Endothelial cell of umbilical vein (primary cell): Measurements from ENCODE around the gene C1QTNF8. TPM values are rescaled to one million over a fixed set of nuclear protein-coding genes. Genes with fewer than 3 reads are reported as not detected.

Experiments used
- BruUV-seq: library from RNA; stranded (reverse); fragments of 400-500 nt; replicated peaks from 2 replicates; lab custom pipeline; 2021; lab: Mats Ljungman, UMichigan
- CTCF ChIA-PET: fragments of 300-600, 350-600 bp; sonication (Branson Sonifier 250); formaldehyde crosslinking; loops from one replicate; lab custom pipeline; 2021; ENCODE audit warnings: antibody characterized with exemption, inconsistent platforms; lab: Charles Lee
- POLR2A ChIA-PET: fragments of 300-600, 350-600 bp; sonication (Branson Sonifier 250); formaldehyde crosslinking; loops from one replicate; lab custom pipeline; 2021; ENCODE audit warnings: antibody characterized with exemption, inconsistent platforms; lab: Charles Lee
- DNase-seq: peaks from one replicate; pipeline ENCODE4 v3.0.0-alpha.2; 2011; ENCODE audit warnings: low read depth, low spot score
- FAIRE-seq: peaks from 2 replicates; lab custom pipeline; 2011; peaks lifted over from hg19 to GRCh38; lab: Jason Lieb, UNC
- H2AFZ ChIP-seq: 2 replicates; pipeline ENCODE4 v1.6.0; 2012; ENCODE audit warnings: low read depth, low read length, control low read depth, inconsistent platforms
- H3K27ac ChIP-seq: 2 replicates; pipeline ENCODE4 v1.5.1; 2011; ENCODE audit warnings: low read depth, mild to moderate bottlenecking, control low read depth, low read length, moderate library complexity; ENCODE audit not compliant: insufficient read depth
- H3K27me3 ChIP-seq, 2 experiments: 2 replicates each; pipeline versions ENCODE4 v1.6.0 to v1.6.1; 2011; ENCODE audit warnings: low read length in 2 of 2, mixed read lengths in 1 of 2; ENCODE audit not compliant: control insufficient read depth in 2 of 2, insufficient read depth in 2 of 2
- H3K36me3 ChIP-seq, 2 experiments: 2 replicates in 1 of 2; 3 replicates in 1 of 2; pipeline ENCODE4 v1.5.1; 2011; ENCODE audit warnings: low read length in 2 of 2, mild to moderate bottlenecking in 1 of 2, moderate library complexity in 1 of 2; ENCODE audit not compliant: control insufficient read depth in 2 of 2, insufficient read depth in 2 of 2; ENCODE audit errors: extremely low read depth in 1 of 2
- H3K4me1 ChIP-seq: 3 replicates; pipeline ENCODE4 v1.5.1; 2011; ENCODE audit warnings: mild to moderate bottlenecking, low read length; ENCODE audit not compliant: control insufficient read depth, insufficient read depth; ENCODE audit errors: extremely low read depth
- H3K4me2 ChIP-seq: 2 replicates; pipeline ENCODE4 v1.6.1; 2011; ENCODE audit warnings: low read length, control low read depth, mixed read lengths; ENCODE audit not compliant: insufficient read depth
- H3K4me3 ChIP-seq, 3 experiments: fragments of 200-600 bp in 1 of 3; sonication (generic), shearing (Covaris generic) in 1 of 3; replicated peaks in 1 of 3; 2 replicates each; pipeline ENCODE4 v1.5.1; 2011 to 2016; ENCODE audit warnings: control low read depth in 3 of 3, low read length in 3 of 3, mild to moderate bottlenecking in 2 of 3, inconsistent platforms in 1 of 3, low read depth in 1 of 3, moderate library complexity in 1 of 3; ENCODE audit not compliant: insufficient read depth in 1 of 3
- H3K79me2 ChIP-seq: 2 replicates; pipeline ENCODE4 v1.6.0; 2012; ENCODE audit warnings: low read length, inconsistent platforms; ENCODE audit not compliant: control insufficient read depth, insufficient read depth
- H3K9ac ChIP-seq: replicated peaks from 2 replicates; pipeline ENCODE3; 2011; ENCODE audit warnings: low read length, control low read depth; ENCODE audit not compliant: insufficient read depth; ENCODE audit errors: extremely low read depth
- H3K9me1 ChIP-seq: replicated peaks from 3 replicates; pipeline ENCODE4 v1.6.0; 2011; ENCODE audit warnings: mild to moderate bottlenecking, low read length; ENCODE audit not compliant: control insufficient read depth, insufficient read depth; ENCODE audit errors: extremely low read depth
- H3K9me3 ChIP-seq: replicated peaks from 2 replicates; pipeline ENCODE4 v1.5.1; 2012; ENCODE audit warnings: low read length, inconsistent platforms; ENCODE audit not compliant: control insufficient read depth, insufficient read depth
- H4K20me1 ChIP-seq: replicated peaks from 2 replicates; pipeline ENCODE3; 2011; ENCODE audit warnings: mild to moderate bottlenecking, low read length; ENCODE audit not compliant: control insufficient read depth, insufficient read depth; ENCODE audit errors: extremely low read depth
- CTCF ChIP-seq, 2 donors: IDR thresholded peaks; 1 replicate in 1 of 2; 2 replicates in 1 of 2; pipeline ENCODE4 v1.5.1; 2011; ENCODE audit warnings: low read length in 2 of 2, mild to moderate bottlenecking in 2 of 2, moderate library complexity in 2 of 2, control low read depth in 1 of 2, inconsistent platforms in 1 of 2, low read depth in 1 of 2; ENCODE audit not compliant: insufficient read depth in 1 of 2; ENCODE audit errors: extremely low read depth in 1 of 2
- EZH2 ChIP-seq: IDR thresholded peaks from 2 replicates; pipeline ENCODE4 v1.6.1; 2012; ENCODE audit warnings: borderline replicate concordance, low read depth, mild to moderate bottlenecking, moderate library complexity, low read length, inconsistent platforms; ENCODE audit not compliant: severe bottlenecking
- FOS ChIP-seq: IDR thresholded peaks from 2 replicates; pipeline ENCODE4 v1.6.1; 2011; ENCODE audit warnings: mild to moderate bottlenecking, low read length, moderate library complexity, borderline replicate concordance; ENCODE audit not compliant: insufficient read depth
- GATA2 ChIP-seq: IDR thresholded peaks from 2 replicates; pipeline ENCODE4 v1.7.0; 2011; ENCODE audit warnings: low read depth, mild to moderate bottlenecking, moderate library complexity, mixed read lengths, low read length; ENCODE audit not compliant: insufficient read length, insufficient read depth
- JUN ChIP-seq: IDR thresholded peaks from 2 replicates; pipeline ENCODE4 v1.6.1; 2011; ENCODE audit warnings: borderline replicate concordance, low read depth; ENCODE audit not compliant: insufficient read length, insufficient read depth
- MAX ChIP-seq: IDR thresholded peaks from 2 replicates; pipeline ENCODE4 v1.6.1; 2011; ENCODE audit not compliant: insufficient read depth, insufficient read length
- MYC ChIP-seq: IDR thresholded peaks from one replicate; pipeline ENCODE4 v1.6.1; 2011; ENCODE audit warnings: mild to moderate bottlenecking, low read depth, low read length
- POLR2A ChIP-seq: IDR thresholded peaks from 2 replicates; pipeline ENCODE4 v1.6.1; 2012; ENCODE audit warnings: low read depth, mild to moderate bottlenecking, control low read depth, low read length
- POLR2AphosphoS5 ChIP-seq: IDR thresholded peaks from 2 replicates; pipeline ENCODE4 v1.6.1; 2012; ENCODE audit warnings: low read depth, mild to moderate bottlenecking, control low read depth, low read length, moderate library complexity; ENCODE audit not compliant: insufficient read depth
- dilution Hi-C: fragments of 300-500 bp; cut with MboI; formaldehyde crosslinking; loops from one replicate; pipeline ENCODE4 v1.15.0; 2019; ENCODE audit warnings: low sequenced_read_pairs; ENCODE audit not compliant: extremely low pct_ligation_motif_present
- intact Hi-C: fragments of 100-400 bp; cut with micrococcal nuclease; formaldehyde crosslinking; loops from one replicate; pipeline ENCODE4 v1.10.0; 2022
- polyA plus RNA-seq, 4 experiments: library from polyadenylated mRNA; depleted of rRNA in 3 of 4; stranded (reverse) in 3 of 4; unstranded in 1 of 4; fragments of >200 nt; gene quantifications; 2 replicates each; pipeline versions ENCODE4 v1.2.1 to v1.2.3, GENCODE V29; 2011 to 2012; ENCODE audit warnings: missing spikeins in 1 of 4
- total RNA-seq: library from RNA; stranded (reverse); gene quantifications from 2 replicates; pipeline ENCODE4 v1.2.3, GENCODE V29; 2021

C1QTNF8 gene
- total and polyA plus RNA-seq, 2 donors (not counting 3 experiments of a cell fraction or from before 2014, with no cell fraction given), result not detected

GRCh38 chr16:1070864-1071408 lies 25.1 kb downstream of the C1QTNF8 start:
- POLR2A ChIA-PET, result no interaction called here

More at GRCh38 chr16:1070864-1071408, 25.1 kb downstream of the C1QTNF8 start:
- Histone ChIP-seq H3K27ac (no peak overlapping the region), H3K4me1 (no peaks in the 10 kb centered on the region), H3K4me3 (no peak overlapping the region), H4K20me1 (no peaks in the 10 kb centered on the region), H3K27me3 (peaks cover 10 to 16% of the 10 kb centered on the region in 2 experiments), H3K79me2 (no peaks in the 10 kb centered on the region), H2AFZ (no peak overlapping the region), H3K9me3 (no peaks in the 10 kb centered on the region), H3K9me1 (no peaks in the 10 kb centered on the region), H3K4me2 (no peak overlapping the region), H3K9ac (no peak overlapping the region), H3K36me3 (no peaks in the 10 kb centered on the region)
- TF ChIP-seq GATA2, result no peak
- TF ChIP-seq MYC, result no peak
- TF ChIP-seq CTCF (IDR thresholded peaks at IDR 0.05; ENCODE audit: extremely low read depth in 1 of 2, insufficient read depth in 1 of 2, low read depth in 1 of 2, low read length in 2 of 2), result no peak
- no peak for TF ChIP-seq POLR2A
- no peak for TF ChIP-seq JUN
- no peak for TF ChIP-seq EZH2
- TF ChIP-seq FOS, result no peak
- no peak for TF ChIP-seq MAX
- no peak for TF ChIP-seq POLR2AphosphoS5
- FAIRE-seq (no peak), DNase-seq (no peak)
- intact Hi-C loops (no loop called here), dilution Hi-C loops (no loop called here)
- no TSS peak for BruUV-seq
- CTCF ChIA-PET, result interaction anchor here (1.5 to 5.8 kb wide), 2 partner anchors 13 to 32 kb away, joined by 7 to 57 read pairs; no protein-coding TSS in a partner anchor
